ENCODE data around the gene BEND5.

Gene BEND5

GRCh38 chr1:48743480-48743879 is 33.2 kb downstream of the BEND5 start:
- H3K9me3 ChIP-seq (ENCODE audit: control insufficient read depth, insufficient read depth, low read depth, low read length), result no peaks in the 10 kb centered on the region
- no peak overlapping the region for H3K9ac ChIP-seq (ENCODE audit: low read length)
- 0 out of 2 replicates have a peak, but pooled peaks cover 3% of the 10 kb centered on the region for H3K36me3 ChIP-seq (ENCODE audit: control insufficient read depth, insufficient read depth, low read length)
- H3K27me3 ChIP-seq (ENCODE audit: control insufficient read depth, insufficient read depth, low read length), result no peaks in the 10 kb centered on the region
- no peaks in the 10 kb centered on the region for H3K4me1 ChIP-seq (ENCODE audit: control insufficient read depth, insufficient read depth, low read length)
- no peak overlapping the region for H3K4me3 ChIP-seq (ENCODE audit: low read depth, low read length)
- H3K27ac ChIP-seq (ENCODE audit: low read depth, low read length), result no peak overlapping the region

GRCh38 chr1:48741380-48741779 is 35.3 kb downstream of the BEND5 start:
- H3K36me3 ChIP-seq (ENCODE audit: control insufficient read depth, insufficient read depth, low read length), result 0 out of 2 replicates have a peak, but pooled peaks cover 3% of the 10 kb centered on the region
- no peaks in the 10 kb centered on the region for H3K4me1 ChIP-seq (ENCODE audit: control insufficient read depth, insufficient read depth, low read length)
- H3K4me3 ChIP-seq (ENCODE audit: low read depth, low read length), result no peak overlapping the region
- H3K9me3 ChIP-seq (ENCODE audit: control insufficient read depth, insufficient read depth, low read depth, low read length), result no peaks in the 10 kb centered on the region
- no peak overlapping the region for H3K9ac ChIP-seq (ENCODE audit: low read length)
- no peaks in the 10 kb centered on the region for H3K27me3 ChIP-seq (ENCODE audit: control insufficient read depth, insufficient read depth, low read length)
- no peak overlapping the region for H3K27ac ChIP-seq (ENCODE audit: low read depth, low read length)

- Histone ChIP-seq H3K9ac (ENCODE audit: low read length) (no peak overlapping the region), H3K36me3 (ENCODE audit: control insufficient read depth, insufficient read depth, low read length) (peaks cover 8% of the 10 kb centered on the region), H3K4me1 (ENCODE audit: control insufficient read depth, insufficient read depth, low read length) (peaks cover 5% of the 10 kb centered on the region; the same call in 1 of the 2 replicates), H3K9me3 (ENCODE audit: control insufficient read depth, insufficient read depth, low read depth, low read length) (no peaks in the 10 kb centered on the region), H3K27ac (ENCODE audit: low read depth, low read length) (no peak overlapping the region), H3K4me3 (ENCODE audit: low read depth, low read length) (no peak overlapping the region), H3K27me3 (ENCODE audit: control insufficient read depth, insufficient read depth, low read length) (no peaks in the 10 kb centered on the region)
Measured at GRCh38 chr1:48740621-48741020, 36.1 kb downstream of the BEND5 start.

GRCh38 chr1:48739091-48739490 is 37.6 kb downstream of the BEND5 start:
- Histone ChIP-seq H3K27me3 (ENCODE audit: control insufficient read depth, insufficient read depth, low read length) (no peaks in the 10 kb centered on the region), H3K27ac (ENCODE audit: low read depth, low read length) (no peak overlapping the region), H3K36me3 (ENCODE audit: control insufficient read depth, insufficient read depth, low read length) (peaks cover 18% of the 10 kb centered on the region), H3K9me3 (ENCODE audit: control insufficient read depth, insufficient read depth, low read depth, low read length) (no peaks in the 10 kb centered on the region), H3K4me3 (ENCODE audit: low read depth, low read length) (no peak overlapping the region), H3K4me1 (ENCODE audit: control insufficient read depth, insufficient read depth, low read length) (peaks cover 7% of the 10 kb centered on the region; the same call in 1 of the 2 replicates), H3K9ac (ENCODE audit: low read length) (no peak overlapping the region)

GRCh38 chr1:48738356-48738755 is 38.3 kb downstream of the BEND5 start:
- peaks cover 7% of the 10 kb centered on the region; the same call in 1 of the 2 replicates for H3K4me1 ChIP-seq (ENCODE audit: control insufficient read depth, insufficient read depth, low read length)
- no peak overlapping the region for H3K27ac ChIP-seq (ENCODE audit: low read depth, low read length)
- H3K4me3 ChIP-seq (ENCODE audit: low read depth, low read length), result no peak overlapping the region
- no peaks in the 10 kb centered on the region for H3K27me3 ChIP-seq (ENCODE audit: control insufficient read depth, insufficient read depth, low read length)
- no peak overlapping the region for H3K9ac ChIP-seq (ENCODE audit: low read length)
- H3K9me3 ChIP-seq (ENCODE audit: control insufficient read depth, insufficient read depth, low read depth, low read length), result no peaks in the 10 kb centered on the region
- H3K36me3 ChIP-seq (ENCODE audit: control insufficient read depth, insufficient read depth, low read length), result peaks cover 22% of the 10 kb centered on the region

- Histone ChIP-seq H3K4me3 (ENCODE audit: low read depth, low read length) (no peak overlapping the region), H3K36me3 (ENCODE audit: control insufficient read depth, insufficient read depth, low read length) (peaks cover 32% of the 10 kb centered on the region), H3K9me3 (ENCODE audit: control insufficient read depth, insufficient read depth, low read depth, low read length) (no peaks in the 10 kb centered on the region), H3K9ac (ENCODE audit: low read length) (no peak overlapping the region), H3K27me3 (ENCODE audit: control insufficient read depth, insufficient read depth, low read length) (no peaks in the 10 kb centered on the region), H3K27ac (ENCODE audit: low read depth, low read length) (no peak overlapping the region), H3K4me1 (ENCODE audit: control insufficient read depth, insufficient read depth, low read length) (peaks cover 7% of the 10 kb centered on the region; the same call in 1 of the 2 replicates)
Measured at GRCh38 chr1:48735796-48736195, 40.9 kb downstream of the BEND5 start.

- H3K9me3 ChIP-seq (ENCODE audit: control insufficient read depth, insufficient read depth, low read depth, low read length), result no peaks in the 10 kb centered on the region
- no peak overlapping the region for H3K27ac ChIP-seq (ENCODE audit: low read depth, low read length)
- no peak overlapping the region for H3K9ac ChIP-seq (ENCODE audit: low read length)
- peaks cover 26% of the 10 kb centered on the region for H3K36me3 ChIP-seq (ENCODE audit: control insufficient read depth, insufficient read depth, low read length)
- H3K27me3 ChIP-seq (ENCODE audit: control insufficient read depth, insufficient read depth, low read length), result no peaks in the 10 kb centered on the region
- H3K4me3 ChIP-seq (ENCODE audit: low read depth, low read length), result no peak overlapping the region
- no peaks in the 10 kb centered on the region for H3K4me1 ChIP-seq (ENCODE audit: control insufficient read depth, insufficient read depth, low read length)
Measured at GRCh38 chr1:48730164-48730910, 46.4 kb downstream of the BEND5 start.

GRCh38 chr1:48728584-48728983 is 48.1 kb downstream of the BEND5 start:
- no peak overlapping the region for H3K9ac ChIP-seq (ENCODE audit: low read length)
- peaks cover 12% of the 10 kb centered on the region for H3K36me3 ChIP-seq (ENCODE audit: control insufficient read depth, insufficient read depth, low read length)

GRCh38 chr1:48726557-48727215 is 50.0 kb downstream of the BEND5 start:
- Histone ChIP-seq H3K36me3 (ENCODE audit: control insufficient read depth, insufficient read depth, low read length) (0 out of 2 replicates have a peak, but pooled peaks cover 5% of the 10 kb centered on the region), H3K27me3 (ENCODE audit: control insufficient read depth, insufficient read depth, low read length) (no peaks in the 10 kb centered on the region), H3K9me3 (ENCODE audit: control insufficient read depth, insufficient read depth, low read depth, low read length) (no peaks in the 10 kb centered on the region), H3K4me3 (ENCODE audit: low read depth, low read length) (no peak overlapping the region), H3K9ac (ENCODE audit: low read length) (no peak overlapping the region), H3K4me1 (ENCODE audit: control insufficient read depth, insufficient read depth, low read length) (no peaks in the 10 kb centered on the region), H3K27ac (ENCODE audit: low read depth, low read length) (no peak overlapping the region)

More at GRCh38 chr1:48728584-48728983, 48.1 kb downstream of the BEND5 start:
- no peaks in the 10 kb centered on the region for H3K9me3 ChIP-seq (ENCODE audit: control insufficient read depth, insufficient read depth, low read depth, low read length)
- H3K27ac ChIP-seq (ENCODE audit: low read depth, low read length), result no peak overlapping the region
- H3K4me3 ChIP-seq (ENCODE audit: low read depth, low read length), result no peak overlapping the region
- H3K4me1 ChIP-seq (ENCODE audit: control insufficient read depth, insufficient read depth, low read length), result no peaks in the 10 kb centered on the region
- no peaks in the 10 kb centered on the region for H3K27me3 ChIP-seq (ENCODE audit: control insufficient read depth, insufficient read depth, low read length)

- H3K4me3 ChIP-seq (ENCODE audit: low read depth, low read length), result no peak overlapping the region
Measured at GRCh38 chr1:48726139-48726538, 50.6 kb downstream of the BEND5 start.

GRCh38 chr1:48725341-48726046 is 51.2 kb downstream of the BEND5 start:
- Histone ChIP-seq H3K4me1 (ENCODE audit: control insufficient read depth, insufficient read depth, low read length) (no peaks in the 10 kb centered on the region), H3K36me3 (ENCODE audit: control insufficient read depth, insufficient read depth, low read length) (0 out of 2 replicates have a peak, but pooled peaks cover 2% of the 10 kb centered on the region), H3K27me3 (ENCODE audit: control insufficient read depth, insufficient read depth, low read length) (no peaks in the 10 kb centered on the region), H3K9me3 (ENCODE audit: control insufficient read depth, insufficient read depth, low read depth, low read length) (no peaks in the 10 kb centered on the region), H3K4me3 (ENCODE audit: low read depth, low read length) (no peak overlapping the region), H3K9ac (ENCODE audit: low read length) (no peak overlapping the region), H3K27ac (ENCODE audit: low read depth, low read length) (no peak overlapping the region)

More at GRCh38 chr1:48726139-48726538, 50.6 kb downstream of the BEND5 start:
- H3K36me3 ChIP-seq (ENCODE audit: control insufficient read depth, insufficient read depth, low read length), result 0 out of 2 replicates have a peak, but pooled peaks cover 2% of the 10 kb centered on the region
- H3K9ac ChIP-seq (ENCODE audit: low read length), result no peak overlapping the region
- H3K9me3 ChIP-seq (ENCODE audit: control insufficient read depth, insufficient read depth, low read depth, low read length), result no peaks in the 10 kb centered on the region
- no peaks in the 10 kb centered on the region for H3K4me1 ChIP-seq (ENCODE audit: control insufficient read depth, insufficient read depth, low read length)
- no peaks in the 10 kb centered on the region for H3K27me3 ChIP-seq (ENCODE audit: control insufficient read depth, insufficient read depth, low read length)
- H3K27ac ChIP-seq (ENCODE audit: low read depth, low read length), result no peak overlapping the region

All from HUES6 (cell line).